Parathyroid adenoma (tissue), 2 donors: ENCODE results near the gene AADACL2.

Source experiments
- H2AFZ ChIP-seq: fragments of 300-600 bp; sonication (generic); one replicate; pipeline ENCODE4 v1.7.0; 2017; ENCODE audit warnings: antibody characterized with exemption, mild to moderate bottlenecking
- H3K27ac ChIP-seq: fragments of 300-600 bp; sonication (generic); one replicate; pipeline ENCODE4 v1.7.0; 2017
- H3K27me3 ChIP-seq: fragments of 300-600 bp; sonication (generic); one replicate; pipeline ENCODE4 v1.7.0; 2017; ENCODE audit warnings: low read length; ENCODE audit not compliant: control insufficient read depth, insufficient read depth
- H3K36me3 ChIP-seq: fragments of 300-600 bp; sonication (generic); one replicate; pipeline ENCODE4 v1.7.0; 2017; ENCODE audit warnings: low read length; ENCODE audit not compliant: control insufficient read depth, insufficient read depth
- H3K4me1 ChIP-seq: fragments of 300-600 bp; sonication (generic); one replicate; pipeline ENCODE4 v1.7.0; 2017; ENCODE audit warnings: control low read depth
- H3K4me2 ChIP-seq: fragments of 300-600 bp; sonication (generic); one replicate; pipeline ENCODE4 v1.7.0; 2017; ENCODE audit warnings: low read length
- H3K4me3 ChIP-seq: fragments of 300-600 bp; sonication (generic); one replicate; pipeline ENCODE4 v1.7.0; 2017; ENCODE audit warnings: low read depth, low read length
- H3K79me2 ChIP-seq: fragments of 300-600 bp; sonication (generic); one replicate; pipeline ENCODE4 v1.7.0; 2017; ENCODE audit warnings: control low read depth
- H3K9ac ChIP-seq: fragments of 300-600 bp; sonication (generic); one replicate; pipeline ENCODE4 v1.7.0; 2017; ENCODE audit warnings: mild to moderate bottlenecking
- H3K9me3 ChIP-seq: fragments of 300-600 bp; sonication (generic); one replicate; pipeline ENCODE4 v1.7.0; 2017; ENCODE audit warnings: low read length; ENCODE audit not compliant: control insufficient read depth
- TF ChIP-seq, protein P1 (sequence below): fragments of 300-600 bp; sonication (generic); IDR thresholded peaks from one replicate; pipeline ENCODE4 v1.7.0; 2017; ENCODE audit warnings: antibody characterized with exemption, mild to moderate bottlenecking
- donor health status: primary hyperparathyroidism.

AADACL2 gene

DNA sequence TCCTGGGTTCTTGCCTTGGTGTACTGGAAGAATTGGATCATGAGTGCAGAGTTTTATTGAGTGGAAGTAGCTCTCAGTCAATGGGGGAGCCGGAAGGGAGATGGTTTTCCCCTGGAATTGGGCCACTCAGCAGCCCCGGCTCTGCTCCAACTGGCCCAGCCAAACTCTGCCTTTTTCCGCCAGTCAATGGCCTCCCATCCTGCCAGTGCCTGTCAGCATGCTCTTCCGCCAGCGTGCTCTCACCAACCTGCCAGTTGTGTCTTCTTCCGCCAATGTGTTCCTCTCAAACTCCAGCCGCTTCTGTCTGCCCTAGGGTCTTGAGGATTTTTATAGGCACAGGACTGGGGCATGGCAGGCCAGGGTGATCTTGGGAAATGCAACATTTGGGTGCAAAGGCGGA lies 12.4 kb upstream of the AADACL2 start:
- Histone ChIP-seq H3K27ac (no peak overlapping the region), H3K4me3 (no peak overlapping the region), H3K9me3 (no peaks in the 10 kb centered on the region), H3K9ac (no peak overlapping the region), H3K36me3 (no peaks in the 10 kb centered on the region), H3K4me1 (no peaks in the 10 kb centered on the region), H3K79me2 (no peaks in the 10 kb centered on the region), H2AFZ (no peak overlapping the region), H3K27me3 (no peaks in the 10 kb centered on the region), H3K4me2 (no peak overlapping the region)
- TF ChIP-seq, protein P1, sequence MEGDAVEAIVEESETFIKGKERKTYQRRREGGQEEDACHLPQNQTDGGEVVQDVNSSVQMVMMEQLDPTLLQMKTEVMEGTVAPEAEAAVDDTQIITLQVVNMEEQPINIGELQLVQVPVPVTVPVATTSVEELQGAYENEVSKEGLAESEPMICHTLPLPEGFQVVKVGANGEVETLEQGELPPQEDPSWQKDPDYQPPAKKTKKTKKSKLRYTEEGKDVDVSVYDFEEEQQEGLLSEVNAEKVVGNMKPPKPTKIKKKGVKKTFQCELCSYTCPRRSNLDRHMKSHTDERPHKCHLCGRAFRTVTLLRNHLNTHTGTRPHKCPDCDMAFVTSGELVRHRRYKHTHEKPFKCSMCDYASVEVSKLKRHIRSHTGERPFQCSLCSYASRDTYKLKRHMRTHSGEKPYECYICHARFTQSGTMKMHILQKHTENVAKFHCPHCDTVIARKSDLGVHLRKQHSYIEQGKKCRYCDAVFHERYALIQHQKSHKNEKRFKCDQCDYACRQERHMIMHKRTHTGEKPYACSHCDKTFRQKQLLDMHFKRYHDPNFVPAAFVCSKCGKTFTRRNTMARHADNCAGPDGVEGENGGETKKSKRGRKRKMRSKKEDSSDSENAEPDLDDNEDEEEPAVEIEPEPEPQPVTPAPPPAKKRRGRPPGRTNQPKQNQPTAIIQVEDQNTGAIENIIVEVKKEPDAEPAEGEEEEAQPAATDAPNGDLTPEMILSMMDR: no peak

DNA sequence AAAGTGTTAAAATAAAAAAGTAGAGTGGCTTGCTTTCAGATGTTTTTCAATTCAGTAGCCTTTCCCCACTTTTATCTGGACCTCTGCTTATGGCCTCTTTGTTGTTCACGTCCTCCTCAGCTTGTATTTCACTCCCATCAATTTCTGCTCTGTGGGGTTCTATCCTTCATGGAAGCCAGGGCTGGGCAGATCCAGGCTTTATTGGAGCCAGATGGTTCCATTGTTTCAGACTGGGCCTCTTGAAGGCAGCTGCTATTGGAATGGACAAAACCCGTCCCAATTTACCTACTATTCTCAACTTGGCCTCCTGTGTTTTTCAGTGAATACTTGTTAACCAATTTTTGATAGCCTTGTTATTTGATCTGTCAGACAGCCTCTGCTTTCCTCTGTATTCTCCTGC lies 10.9 kb upstream of the AADACL2 start:
- Histone ChIP-seq H3K79me2 (no peaks in the 10 kb centered on the region), H3K9me3 (no peaks in the 10 kb centered on the region), H3K9ac (no peak overlapping the region), H3K4me2 (no peak overlapping the region), H2AFZ (no peak overlapping the region), H3K4me3 (no peak overlapping the region), H3K27ac (no peak overlapping the region), H3K27me3 (no peaks in the 10 kb centered on the region), H3K4me1 (no peaks in the 10 kb centered on the region), H3K36me3 (no peaks in the 10 kb centered on the region)
- TF ChIP-seq, protein P1: no peak

DNA sequence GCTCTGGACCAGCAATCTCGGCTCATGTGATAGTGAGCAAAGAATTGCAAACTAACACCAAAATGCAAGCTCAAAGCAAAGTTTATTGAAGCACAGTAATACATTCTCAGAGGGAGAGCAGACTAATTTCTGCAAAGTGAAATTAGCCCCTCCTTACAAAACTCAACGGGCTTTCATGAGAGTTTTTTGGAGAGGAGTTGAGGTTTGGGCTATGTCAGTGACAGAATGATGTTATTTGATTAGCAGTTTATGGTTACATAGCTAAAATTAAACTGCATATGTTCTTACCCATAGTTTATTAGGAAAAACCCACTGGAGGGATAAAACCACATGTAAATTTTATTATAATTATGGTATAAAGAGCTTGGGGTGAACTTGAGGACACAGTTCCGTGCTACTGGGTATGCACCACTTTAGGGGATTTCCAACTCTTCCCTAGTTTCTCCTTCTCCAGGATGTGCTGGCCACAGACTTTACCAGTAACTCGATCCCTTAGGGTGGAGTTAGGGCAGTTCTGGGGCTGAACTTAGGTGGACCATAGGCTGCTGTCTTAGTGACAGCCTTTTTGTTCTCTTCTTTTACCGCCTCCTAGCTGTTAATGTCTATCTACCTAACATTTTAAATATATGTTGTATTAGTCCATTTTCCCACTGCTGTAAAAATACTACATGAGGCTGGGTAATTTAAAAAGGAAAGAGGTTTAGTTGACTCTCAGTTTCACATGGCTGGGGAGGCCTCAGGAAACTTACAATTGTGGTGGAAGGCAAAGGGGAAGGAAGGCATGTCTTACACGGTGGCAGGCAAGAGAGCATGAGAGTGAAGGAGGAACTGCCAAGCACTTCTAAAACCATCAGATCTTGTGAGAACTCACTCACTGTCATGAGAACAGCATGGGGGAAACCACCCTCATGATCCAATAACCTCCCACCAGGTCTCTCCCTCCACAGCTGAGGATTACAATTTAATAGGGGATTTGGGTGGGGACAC lies 8.9 kb upstream of the AADACL2 start:
- Histone ChIP-seq H3K79me2 (no peaks in the 10 kb centered on the region), H2AFZ (no peak overlapping the region), H3K4me2 (no peak overlapping the region), H3K36me3 (no peaks in the 10 kb centered on the region), H3K27ac (no peak overlapping the region), H3K9me3 (no peaks in the 10 kb centered on the region), H3K9ac (no peak overlapping the region), H3K4me1 (no peaks in the 10 kb centered on the region), H3K4me3 (no peak overlapping the region), H3K27me3 (no peaks in the 10 kb centered on the region)
- TF ChIP-seq, protein P1: no peak

DNA sequence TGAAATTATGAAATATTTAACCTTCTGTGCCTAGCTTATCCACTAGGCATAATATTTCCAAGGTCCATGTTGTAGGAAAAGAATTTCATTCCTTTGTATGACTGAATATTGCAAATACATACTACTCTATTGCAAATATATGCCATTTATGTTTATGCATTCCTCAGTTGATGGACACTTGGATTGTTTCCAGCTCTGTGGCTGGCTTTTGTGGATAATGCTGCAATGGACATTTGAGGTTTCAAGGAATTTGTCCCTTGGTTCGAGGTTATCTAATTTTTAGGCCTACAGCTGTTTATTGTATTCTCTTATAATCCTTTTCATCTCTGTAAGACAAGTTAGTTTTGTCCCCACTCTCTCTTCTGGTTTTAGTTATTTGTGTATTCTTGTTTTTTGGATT lies 7.7 kb upstream of the AADACL2 start:
- Histone ChIP-seq H3K4me3 (no peak overlapping the region), H3K4me2 (no peak overlapping the region), H2AFZ (no peak overlapping the region), H3K9ac (no peak overlapping the region), H3K9me3 (no peaks in the 10 kb centered on the region), H3K27me3 (no peaks in the 10 kb centered on the region), H3K4me1 (no peaks in the 10 kb centered on the region), H3K36me3 (no peaks in the 10 kb centered on the region), H3K79me2 (no peaks in the 10 kb centered on the region), H3K27ac (no peak overlapping the region)
- TF ChIP-seq, protein P1: no peak
